IPS DF 6.9 (cell line): ENCODE results near the gene VN1R5.

Source experiments
- DNase-seq: peaks from one replicate; pipeline ENCODE4 v3.0.0-alpha.2; 2013; ENCODE audit warnings: low read depth, low spot score
- H3K27ac ChIP-seq: one replicate; pipeline ENCODE4 v1.5.1; 2013; ENCODE audit warnings: low read length, control low read depth
- H3K27me3 ChIP-seq: 2 replicates; pipeline ENCODE4 v1.6.1; 2013; ENCODE audit warnings: mild to moderate bottlenecking, low read length; ENCODE audit not compliant: control insufficient read depth, insufficient read depth
- H3K36me3 ChIP-seq: 2 replicates; pipeline ENCODE4 v1.6.1; 2013; ENCODE audit warnings: low read length; ENCODE audit not compliant: control insufficient read depth, insufficient read depth
- H3K4me1 ChIP-seq: 2 replicates; pipeline ENCODE4 v1.6.1; 2013; ENCODE audit warnings: low read length; ENCODE audit not compliant: control insufficient read depth, insufficient read depth
- H3K4me3 ChIP-seq: 2 replicates; pipeline ENCODE4 v1.5.1; 2013; ENCODE audit warnings: mild to moderate bottlenecking, low read length
- H3K9me3 ChIP-seq: 2 replicates; pipeline ENCODE4 v1.6.1; 2013; ENCODE audit warnings: low read length, inconsistent platforms; ENCODE audit not compliant: control insufficient read depth, insufficient read depth
- WGBS: extraction: QIAGEN DNeasy Blood & Tissue Kit; methylation state at CpG from one replicate; pipeline ENCODE4 v1.1.7; 2013; ENCODE audit warnings: mixed read lengths, missing lambda C conversion rate; ENCODE audit not compliant: insufficient read length, insufficient coverage; 5-methylcytosine and 5-hydroxymethylcytosine counted together

Gene VN1R5

GRCh38 chr1:247299723-247300381 is 44.0 kb downstream of the VN1R5 start:
- H3K36me3 ChIP-seq: peaks cover 19% of the 10 kb centered on the region
- DNase-seq: no peak
- no peak overlapping the region for H3K27ac ChIP-seq

DNA sequence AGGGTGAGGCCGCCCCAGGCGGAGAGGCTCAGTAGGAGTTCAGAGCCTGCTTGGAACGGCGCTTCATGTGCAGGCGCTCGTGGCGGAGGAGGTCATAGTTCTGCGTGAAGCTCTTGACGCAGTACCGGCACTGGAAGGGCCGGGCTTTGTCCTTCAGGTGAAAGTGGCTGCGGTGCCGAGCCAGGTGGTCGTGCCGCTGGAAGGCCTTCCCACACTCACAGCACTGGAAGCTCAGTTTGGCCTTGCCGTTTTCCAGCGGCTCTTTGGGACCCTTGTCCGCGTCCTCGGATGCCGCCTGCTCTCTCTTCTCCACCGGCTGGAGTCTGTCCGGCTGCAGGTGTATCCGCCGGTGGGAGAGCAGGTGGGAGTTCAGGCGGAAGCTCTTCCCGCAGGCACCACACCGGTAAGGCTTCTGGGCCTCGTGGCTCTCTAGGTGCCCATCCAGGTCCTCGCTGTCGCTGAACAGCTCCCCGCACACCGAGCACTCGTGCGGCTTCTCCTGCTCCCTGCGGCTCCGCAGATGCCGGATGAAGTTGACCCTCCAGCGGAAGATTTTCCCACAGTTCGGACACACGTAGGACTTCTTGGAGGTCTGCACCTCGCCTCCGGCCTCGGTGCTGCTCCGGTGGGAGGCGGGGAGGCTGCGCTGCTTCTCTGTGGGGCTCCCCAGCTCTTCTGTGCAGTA is 44.8 kb downstream of the VN1R5 start:
- Histone ChIP-seq H3K27ac (no peak overlapping the region), H3K4me1 (peaks cover 14% of the 10 kb centered on the region), H3K36me3 (peaks cover 22% of the 10 kb centered on the region), H3K4me3 (no peak overlapping the region), H3K27me3 (no peaks in the 10 kb centered on the region), H3K9me3 (no peaks in the 10 kb centered on the region)
- no CpG with 5 or more reads among the region's 47 CpGs for WGBS
- DNase-seq: no peak

More at GRCh38 chr1:247299723-247300381, 44.0 kb downstream of the VN1R5 start:
- WGBS: no CpG with 5 or more reads among the region's 12 CpGs
- Histone ChIP-seq H3K4me3 (no peak overlapping the region), H3K9me3 (no peaks in the 10 kb centered on the region), H3K27me3 (no peaks in the 10 kb centered on the region), H3K4me1 (peaks cover 16% of the 10 kb centered on the region)

GRCh38 chr1:247301176-247301540 is 45.3 kb downstream of the VN1R5 start:
- Histone ChIP-seq H3K27me3 (no peaks in the 10 kb centered on the region), H3K9me3 (no peaks in the 10 kb centered on the region), H3K4me3 (no peak overlapping the region), H3K27ac (no peak overlapping the region), H3K36me3 (peaks cover 22% of the 10 kb centered on the region), H3K4me1 (peaks cover 13% of the 10 kb centered on the region)
- DNase-seq: no peak
- no CpG with 5 or more reads among the region's 17 CpGs for WGBS

DNA sequence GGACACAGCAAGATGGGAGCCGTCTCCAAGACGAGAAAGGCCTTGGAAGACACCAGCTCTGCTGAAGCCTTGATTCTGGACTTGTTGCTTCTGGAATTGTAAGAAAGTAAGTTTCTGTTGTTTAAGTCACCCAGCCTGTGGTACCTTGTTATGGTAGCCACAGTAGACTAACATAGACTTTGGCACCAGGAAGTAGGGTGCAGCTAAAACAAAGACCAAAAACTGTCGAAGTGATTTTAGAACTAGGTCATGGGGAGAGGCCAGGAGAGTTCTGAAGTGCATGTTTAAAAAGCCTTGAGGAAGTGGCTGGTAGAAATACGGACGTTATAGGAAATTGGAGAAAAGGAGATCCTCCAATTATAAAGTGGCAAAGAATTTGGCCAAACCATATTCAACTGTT is 47.3 kb downstream of the VN1R5 start:
- Histone ChIP-seq H3K9me3 (no peaks in the 10 kb centered on the region), H3K4me1 (peaks cover 7% of the 10 kb centered on the region), H3K36me3 (peaks cover 34% of the 10 kb centered on the region), H3K27ac (no peak overlapping the region), H3K4me3 (no peak overlapping the region), H3K27me3 (no peaks in the 10 kb centered on the region)
- no CpG with 5 or more reads among the region's 5 CpGs for WGBS
- DNase-seq: no peak

- Histone ChIP-seq H3K4me1 (peaks cover 4% of the 10 kb centered on the region), H3K9me3 (no peaks in the 10 kb centered on the region), H3K27me3 (no peaks in the 10 kb centered on the region), H3K36me3 (peaks cover 41% of the 10 kb centered on the region), H3K27ac (no peak overlapping the region), H3K4me3 (no peak overlapping the region)
- no CpG with 5 or more reads among the region's 2 CpGs for WGBS
- DNase-seq: no peak
These were observed 48.2 kb downstream of the VN1R5 start for GRCh38 chr1:247304031-247304430.
